ENCODE results near the gene SATB2. TPM values are rescaled to one million over a fixed set of nuclear protein-coding genes. Genes with fewer than 3 reads are reported as not detected.
A peak's percentile ranks its signal among the peaks of the same experiment; 100 is the strongest.

SATB2 gene
- total RNA-seq, 2 experiments from 2014 or later = 0.14 TPM; not detected in 1

- Mint-ChIP-seq H3K27me3 (peaks cover 66% of the 10 kb centered on the region), H3K9me3 (peaks cover 1% of the 10 kb centered on the region), H3K4me3 (peak overlapping the region; percentile 17), H3K27ac (no peak overlapping the region), H3K4me1 (ENCODE audit: low read depth) (peaks cover 18% of the 10 kb centered on the region), H3K36me3 (ENCODE audit: low read depth) (no peaks in the 10 kb centered on the region)
- DNase-seq = peak; percentile 62
- intact Hi-C loops (cut with micrococcal nuclease) = no loop called here
- CTCF ChIA-PET = interaction anchor here (1.4 kb wide), 2 partner anchors 15 to 1088 kb away, joined by 4 read pairs; no protein-coding TSS in a partner anchor
- TF ChIP-seq CTCF (IDR thresholded peaks at IDR 0.05) = peak; percentile 65
- POLR2A ChIA-PET = no interaction called here
- ATAC-seq = peak; percentile 48
Observed at GRCh38 chr2:199462956-199463692, 5.4 kb upstream of the SATB2 start.

GRCh38 chr2:199462347-199462955 is 4.7 kb upstream of the SATB2 start:
- Mint-ChIP-seq H3K36me3 (ENCODE audit: low read depth) (no peaks in the 10 kb centered on the region), H3K27ac (no peak overlapping the region), H3K4me1 (ENCODE audit: low read depth) (peaks cover 20% of the 10 kb centered on the region), H3K27me3 (peaks cover 61% of the 10 kb centered on the region), H3K9me3 (peaks cover 1% of the 10 kb centered on the region), H3K4me3 (peak overlapping the region; percentile 17)
- ChIA-PET CTCF (interaction anchor here (1.4 kb wide), 1 partner anchor 1088 kb away, joined by 4 read pairs; no protein-coding TSS in a partner anchor), POLR2A (no interaction called here)
- intact Hi-C loops (cut with micrococcal nuclease) = no loop called here
- TF ChIP-seq CTCF (IDR thresholded peaks at IDR 0.05) = no peak
- no peak for DNase-seq
- ATAC-seq = no peak

- ATAC-seq (no peak), DNase-seq (no peak)
- intact Hi-C loops (cut with micrococcal nuclease) = no loop called here
- ChIA-PET POLR2A (no interaction called here), CTCF (interaction anchor here (1.4 kb wide), 1 partner anchor 1087 kb away, joined by 4 read pairs; no protein-coding TSS in a partner anchor)
- Mint-ChIP-seq H3K36me3 (ENCODE audit: low read depth) (no peaks in the 10 kb centered on the region), H3K27ac (no peak overlapping the region), H3K9me3 (peaks cover 1% of the 10 kb centered on the region), H3K27me3 (peaks cover 62% of the 10 kb centered on the region), H3K4me3 (no peak overlapping the region), H3K4me1 (ENCODE audit: low read depth) (peaks cover 24% of the 10 kb centered on the region)
- TF ChIP-seq CTCF (IDR thresholded peaks at IDR 0.05) = no peak
Observed at GRCh38 chr2:199461711-199462346, 4.1 kb upstream of the SATB2 start.

- ChIA-PET CTCF (no interaction called here), POLR2A (no interaction called here)
- intact Hi-C loops (cut with micrococcal nuclease) = no loop called here
- DNase-seq = no peak
- peaks cover 59% of the 10 kb centered on the region for H3K27me3 Mint-ChIP-seq
- H3K27ac Mint-ChIP-seq = no peak overlapping the region
- no peak overlapping the region for H3K4me3 Mint-ChIP-seq
- peaks cover 1% of the 10 kb centered on the region for H3K9me3 Mint-ChIP-seq
- H3K36me3 Mint-ChIP-seq (ENCODE audit: low read depth) = no peaks in the 10 kb centered on the region
- H3K4me1 Mint-ChIP-seq (ENCODE audit: low read depth) = peaks cover 24% of the 10 kb centered on the region
- no peak for TF ChIP-seq CTCF (IDR thresholded peaks at IDR 0.05)
- ATAC-seq = no peak
Observed at GRCh38 chr2:199460846-199461710, 3.3 kb upstream of the SATB2 start.

All from activated CD8-positive, alpha-beta T cell treated with anti-CD3 and anti-CD28 coated beads for 36 hours (primary cell).